Stimulated activated CD8-positive, alpha-beta memory T cell treated with anti-CD3 and anti-CD28 coated beads, Interleukin-15, amount 100 ng/mL, for 4 hours (primary cell): ENCODE data around the gene ITPRID1.
"Not testable (repeated sequence)": the region's sequence is repeated elsewhere in the genome, so short reads cannot be mapped to it uniquely, and the experiment has no call there.

Experiments
- DNase-seq, 2 donors: peaks; one replicate each; pipeline ENCODE4 v3.0.0-alpha.2; 2020; ENCODE audit warnings: low read depth in 2 of 2

The ITPRID1 gene

DNA sequence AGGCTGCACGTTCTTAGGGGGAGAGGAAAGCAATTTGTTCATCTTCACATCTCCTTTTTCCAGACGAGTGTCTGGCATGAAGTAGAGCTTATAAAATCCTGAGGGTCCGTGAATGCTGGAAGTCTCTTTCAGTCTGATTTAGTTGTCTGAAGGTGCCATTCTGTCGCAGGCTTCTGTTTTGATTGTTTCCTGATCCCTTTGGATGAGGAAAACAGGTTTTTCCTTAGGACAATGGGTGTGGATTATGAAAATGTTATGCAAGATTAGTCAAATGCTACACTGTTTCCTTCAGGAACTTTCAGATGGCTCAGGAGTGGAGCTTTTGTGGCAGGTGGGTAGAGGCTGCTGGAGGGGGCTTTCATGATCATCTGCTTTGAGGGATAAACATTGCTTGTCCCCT is at the start of gene ITPRID1:
ITPRID1 (plus strand) TSS at position 301 of the 400 bp plus-strand sequence. CDS start 38,935 bp downstream, outside the sequence.
- DNase-seq = no peak

GRCh38 chr7:31464601-31465000 is 49.3 kb upstream of the ITPRID1 start:
- DNase-seq = no peak

DNA sequence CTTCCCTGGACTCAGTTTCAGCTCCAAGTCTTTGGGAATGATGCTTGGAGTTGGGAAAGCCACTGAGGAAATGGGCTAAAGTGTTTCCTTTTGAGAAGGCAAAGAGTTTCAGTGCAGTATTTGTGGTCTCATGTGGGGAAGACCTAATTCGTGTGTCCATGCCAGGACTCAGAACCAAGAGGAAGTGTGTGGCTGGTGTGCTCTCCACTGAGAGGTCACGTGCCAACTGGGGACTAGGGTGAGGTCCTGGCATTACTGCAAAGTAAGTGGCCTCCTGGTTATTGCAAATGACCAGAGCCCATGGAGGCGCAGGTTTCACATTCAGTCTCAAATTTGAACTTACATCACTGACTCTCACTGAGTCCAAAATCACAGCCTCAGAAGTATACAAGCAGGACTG is 48.6 kb upstream of the ITPRID1 start:
- no peak for DNase-seq

GRCh38 chr7:31466036-31466435 is 47.9 kb upstream of the ITPRID1 start:
- no peak for DNase-seq

DNA sequence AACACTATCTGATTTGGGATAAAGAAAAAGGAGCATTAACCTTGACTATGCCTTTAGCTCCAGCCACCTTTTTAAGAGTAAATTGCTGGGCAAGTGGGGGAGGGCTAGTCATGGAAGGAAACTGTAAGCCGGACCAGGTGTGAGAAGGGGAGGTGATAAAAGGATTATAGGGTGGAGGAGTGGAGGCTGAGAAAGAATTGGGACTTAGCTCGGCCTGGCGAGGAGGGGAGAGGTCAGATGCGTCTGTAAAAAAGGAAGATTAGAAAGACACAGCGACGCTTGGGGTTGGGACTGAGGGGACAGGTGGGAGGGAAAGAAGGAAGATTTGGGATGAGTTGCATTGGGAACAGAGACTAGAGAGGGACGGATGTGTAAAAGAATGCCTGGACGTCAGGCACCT is 43.0 kb upstream of the ITPRID1 start:
- DNase-seq = not testable (repeated sequence)

GRCh38 chr7:31475368-31475767 is 38.5 kb upstream of the ITPRID1 start:
- no peak for DNase-seq

GRCh38 chr7:31476073-31476745 is 37.7 kb upstream of the ITPRID1 start:
- no peak for DNase-seq

DNA sequence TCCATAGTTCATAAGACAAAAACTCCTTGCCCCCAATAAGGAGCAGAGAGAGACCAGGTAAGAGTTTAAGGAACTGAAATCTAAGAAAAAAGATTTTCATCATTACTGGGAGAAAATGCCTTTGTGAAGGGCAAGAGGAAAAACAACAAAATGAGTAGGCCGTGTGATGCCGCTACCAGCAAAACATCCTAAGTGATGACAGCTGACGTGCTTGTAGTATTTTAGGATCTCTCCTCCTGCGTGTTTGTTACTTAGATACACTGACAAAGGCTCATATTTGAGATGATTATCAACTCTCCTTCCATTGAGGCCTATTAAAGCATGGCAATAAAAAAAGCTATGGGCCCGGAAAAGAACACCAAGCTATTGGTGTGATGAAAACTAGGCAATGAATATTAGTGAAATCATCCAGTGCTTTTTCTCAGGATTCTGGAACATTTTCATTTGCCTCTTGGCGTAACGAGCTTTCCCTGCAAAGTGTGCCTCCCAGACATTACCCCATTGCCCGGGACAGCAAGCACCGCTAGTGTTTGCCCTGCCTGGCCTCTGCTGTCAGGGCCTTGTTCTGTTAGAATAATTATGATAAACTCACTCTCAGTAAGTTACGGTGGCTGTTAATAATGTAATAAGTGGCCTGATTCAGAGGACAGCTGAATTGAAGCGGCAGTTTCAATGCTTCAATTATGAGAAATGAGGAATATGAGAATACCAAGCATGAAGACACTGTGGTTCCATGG is 36.8 kb upstream of the ITPRID1 start:
- DNase-seq = no peak

GRCh38 chr7:31478018-31478417 is 35.9 kb upstream of the ITPRID1 start:
- DNase-seq = no peak

- DNase-seq = no peak
These were observed 35.2 kb upstream of the ITPRID1 start for GRCh38 chr7:31478721-31479120.

DNA sequence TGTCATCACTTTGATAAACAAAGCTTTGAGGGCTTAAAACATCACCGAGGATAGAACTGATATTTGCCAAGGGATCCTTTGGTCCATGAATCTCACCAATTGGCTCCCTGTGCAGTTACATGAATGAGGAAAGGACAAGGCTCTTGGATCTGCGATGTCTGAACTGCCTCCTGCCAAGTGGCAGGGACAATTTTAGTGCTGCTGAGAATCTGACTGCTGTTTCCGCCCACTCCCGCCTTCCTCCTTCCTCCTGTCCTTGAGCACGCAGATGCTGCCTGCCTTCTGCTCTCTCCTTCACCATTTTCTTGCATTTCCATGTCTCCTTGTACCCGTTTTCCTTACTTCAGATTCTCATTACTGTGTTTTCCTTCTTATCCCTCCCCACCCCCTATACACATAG is 26.8 kb upstream of the ITPRID1 start:
- no peak for DNase-seq

- no peak for DNase-seq
These were observed 26.4 kb upstream of the ITPRID1 start for GRCh38 chr7:31487476-31487875.

DNA sequence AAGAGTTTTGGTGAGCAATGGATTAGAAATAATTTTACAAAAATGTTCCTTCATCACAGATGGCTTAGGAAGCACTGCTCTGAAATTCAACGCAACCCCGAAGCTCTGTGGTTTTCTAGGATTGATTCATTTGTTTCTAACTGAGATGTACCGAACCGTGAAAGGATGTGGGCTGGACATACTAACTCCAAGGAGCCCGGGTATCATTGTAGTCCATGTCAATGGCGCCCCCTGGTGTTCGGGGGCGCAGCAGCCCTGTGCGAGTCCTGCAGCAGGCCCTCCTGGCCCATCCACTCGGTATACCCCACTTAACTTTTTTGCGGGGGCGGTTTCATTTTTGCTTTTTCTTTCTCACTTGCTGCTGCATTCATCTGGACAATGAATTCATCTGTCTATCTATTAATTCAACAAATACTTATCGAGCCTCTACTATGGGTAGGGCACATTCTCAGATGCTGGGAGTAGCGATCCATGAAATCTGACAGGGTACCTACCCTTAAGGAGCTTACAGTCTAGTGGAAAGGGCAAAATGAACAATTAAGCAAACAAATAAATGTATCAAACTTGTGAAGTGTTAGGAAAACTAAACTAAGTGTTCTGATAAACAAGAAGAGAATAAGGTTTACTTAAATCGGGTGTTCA is 25.2 kb upstream of the ITPRID1 start:
- DNase-seq = no peak

DNA sequence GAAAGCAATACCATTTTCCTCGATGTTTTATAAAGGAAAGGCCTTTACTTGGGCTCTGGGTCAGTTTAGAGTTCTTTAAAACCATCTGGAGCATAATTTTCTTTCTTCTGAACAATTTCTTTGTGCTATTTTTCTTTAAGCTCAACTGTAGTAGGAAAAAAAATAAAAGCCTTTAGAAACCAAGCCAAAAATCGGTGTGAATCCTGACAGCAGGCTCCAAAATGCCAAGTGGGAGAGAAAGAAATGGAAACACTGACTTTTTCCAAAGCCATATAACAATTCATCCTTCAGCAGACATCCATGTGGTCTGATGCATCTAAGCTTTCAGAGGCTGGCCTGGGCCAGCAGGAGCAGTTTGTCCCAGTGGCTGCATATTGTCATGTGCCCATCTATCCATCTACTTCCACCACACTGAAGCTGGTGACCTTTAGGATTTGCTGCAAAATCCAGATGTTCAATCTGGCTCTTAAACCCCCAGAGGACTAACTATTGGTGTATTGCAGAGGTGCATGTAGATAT is 23.0 kb upstream of the ITPRID1 start:
- no peak for DNase-seq

- no peak for DNase-seq
These were observed 21.8 kb upstream of the ITPRID1 start for GRCh38 chr7:31492086-31492485.

- DNase-seq = no peak
These were observed 20.1 kb upstream of the ITPRID1 start for GRCh38 chr7:31493714-31494181.

DNA sequence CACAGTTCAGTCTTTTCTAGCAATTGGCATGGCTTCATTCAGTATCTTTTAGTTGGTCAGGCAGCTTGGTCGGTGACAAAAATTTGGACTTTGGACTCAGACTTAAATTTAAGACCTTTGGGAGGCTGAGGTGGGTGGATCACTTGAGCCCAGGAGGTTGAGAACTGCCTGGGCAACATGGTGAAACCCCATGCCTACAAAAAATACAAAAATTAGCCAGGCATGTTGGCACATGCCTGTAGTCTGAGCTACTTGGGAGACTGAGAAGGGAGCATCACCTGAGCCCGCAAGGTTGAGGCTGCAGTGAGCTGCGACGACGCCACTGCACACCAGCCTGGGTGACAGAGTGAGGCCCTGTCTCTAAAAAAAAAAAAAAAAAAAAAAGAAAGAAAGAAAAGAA is 19.5 kb upstream of the ITPRID1 start:
- DNase-seq = no peak

DNA sequence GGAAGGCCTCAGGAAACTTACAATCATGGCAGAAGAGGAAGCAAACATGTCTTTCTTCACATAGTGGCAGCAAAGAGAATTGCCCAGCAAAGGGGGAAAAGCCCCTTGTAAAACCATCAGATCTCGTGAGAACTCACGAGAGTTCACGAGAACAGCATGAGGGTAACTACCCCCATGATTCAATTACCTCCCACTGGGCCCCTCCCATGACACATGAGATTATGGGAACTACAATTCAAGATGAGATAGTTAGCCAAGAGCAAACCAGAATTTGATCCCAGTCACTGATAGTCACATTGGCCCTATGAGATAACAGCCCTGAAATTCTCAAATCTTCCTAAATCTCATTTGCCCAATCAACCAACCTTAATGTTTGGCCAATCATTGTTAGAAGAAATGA is 18.2 kb upstream of the ITPRID1 start:
- DNase-seq = no peak

DNA sequence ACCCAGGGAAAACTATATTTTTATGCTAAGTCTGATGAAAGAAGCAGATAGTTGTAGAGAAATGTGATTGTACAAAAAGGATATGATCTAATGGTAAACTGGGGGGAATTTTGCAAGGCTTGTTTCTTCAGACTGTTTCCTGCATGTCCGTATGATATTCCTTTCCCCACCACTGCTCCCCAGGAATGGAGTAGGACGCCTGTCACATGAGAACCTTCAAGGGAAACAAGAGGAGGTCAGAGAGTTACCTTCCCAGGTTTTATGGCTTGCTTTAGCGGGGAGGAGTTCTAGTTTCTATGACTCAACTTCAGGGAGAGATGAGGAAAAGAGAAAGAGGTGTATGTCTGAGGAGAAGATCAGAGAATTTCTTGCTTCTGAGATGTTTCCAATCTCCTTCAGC is 16.4 kb upstream of the ITPRID1 start:
- no peak for DNase-seq

DNA sequence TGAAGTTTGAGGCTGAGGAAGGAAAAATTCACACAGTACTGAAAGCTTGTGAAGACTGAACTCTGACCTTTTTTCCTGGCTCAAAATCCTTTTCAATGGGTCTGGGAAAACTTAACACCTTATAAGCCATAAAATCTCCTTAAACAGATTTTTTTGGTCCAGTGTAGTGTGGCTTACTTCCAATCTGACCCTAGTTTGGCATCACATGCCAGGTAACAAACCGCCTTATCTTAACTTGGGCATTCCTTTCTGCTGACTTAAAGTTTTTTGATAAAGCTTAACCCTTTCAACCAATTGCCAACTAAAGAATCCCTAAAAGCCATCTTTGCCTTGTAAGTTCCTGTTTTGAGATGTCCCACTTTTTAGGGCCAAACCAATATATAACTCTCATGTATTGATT is 13.2 kb upstream of the ITPRID1 start:
- DNase-seq = no peak

DNA sequence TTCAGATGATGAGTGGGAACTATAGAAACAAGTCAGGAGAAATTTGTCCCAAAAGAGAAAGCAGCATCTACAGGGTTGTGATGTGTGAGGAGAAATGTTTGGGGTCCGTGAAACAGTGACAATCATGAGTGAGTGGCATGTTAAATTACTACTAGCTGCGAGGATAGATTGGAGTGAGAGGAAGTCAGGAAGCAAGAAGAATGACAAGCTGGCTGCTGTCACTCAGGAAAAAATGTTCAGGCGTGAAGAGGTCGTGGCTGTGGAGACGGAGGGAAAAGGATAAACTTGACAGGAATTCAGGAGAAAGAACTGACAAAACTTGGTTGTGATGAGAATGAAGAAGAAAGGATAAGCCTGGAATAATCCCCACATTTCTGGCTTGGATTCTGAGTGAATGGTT is 5.1 kb upstream of the ITPRID1 start:
- DNase-seq = no peak

- DNase-seq = no peak
These were observed 1.7 kb upstream of the ITPRID1 start for GRCh38 chr7:31512166-31512565.
